HG02763 (cell line): ENCODE data around the gene PROK1.
"Not testable (repeated sequence)": the region's sequence is repeated elsewhere in the genome, so short reads cannot be mapped to it uniquely, and the experiment has no call there.

Experiments used
- ATAC-seq: cut with Tn5 transposase; IDR thresholded peaks from one replicate; pipeline ENCODE4 v1.9.1; 2021; ENCODE audit warnings: mild to moderate bottlenecking, moderate library complexity; ENCODE audit not compliant: unreplicated experiment

The PROK1 gene, protein sequence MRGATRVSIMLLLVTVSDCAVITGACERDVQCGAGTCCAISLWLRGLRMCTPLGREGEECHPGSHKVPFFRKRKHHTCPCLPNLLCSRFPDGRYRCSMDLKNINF

DNA sequence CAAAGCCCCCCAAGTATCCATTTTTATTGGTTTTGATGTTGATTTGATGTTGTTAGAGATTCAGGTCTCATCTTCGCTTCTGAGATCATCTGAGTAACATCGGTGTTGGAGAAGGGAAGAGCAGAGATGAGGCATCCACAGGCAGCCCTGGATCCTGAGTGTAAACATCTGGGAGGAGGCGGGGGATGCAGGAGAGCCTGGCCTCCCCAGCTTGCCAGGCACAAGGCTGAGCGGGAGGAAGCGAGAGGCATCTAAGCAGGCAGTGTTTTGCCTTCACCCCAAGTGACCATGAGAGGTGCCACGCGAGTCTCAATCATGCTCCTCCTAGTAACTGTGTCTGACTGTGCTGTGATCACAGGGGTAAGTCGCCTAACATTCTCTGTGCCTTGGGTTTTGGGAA, at the start of gene PROK1:
Gene PROK1, plus strand, starts transcription at position 221 of the 400 bp plus-strand sequence. Its CDS starts 68 bp downstream, at position 289.
- ATAC-seq, result no peak

DNA sequence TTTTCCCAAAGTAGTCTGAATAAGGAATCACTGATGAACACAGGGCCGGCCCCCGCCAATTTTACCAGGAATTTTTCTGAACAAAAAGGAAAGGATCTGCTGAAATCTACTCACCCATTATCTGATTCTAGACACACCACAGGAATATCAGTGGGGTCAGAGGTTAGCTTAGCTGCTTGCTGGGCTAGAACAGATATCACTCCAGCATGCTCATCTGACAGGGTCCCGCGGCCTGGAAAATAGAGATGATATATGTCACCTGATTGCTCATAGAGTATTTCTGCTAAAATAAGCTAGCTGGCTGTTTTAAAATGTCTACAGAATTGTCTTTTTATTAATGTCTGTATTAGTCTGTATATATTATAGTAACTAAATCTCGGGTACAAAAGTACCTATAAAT, 47.1 kb upstream of the PROK1 start:
- no peak for ATAC-seq

DNA sequence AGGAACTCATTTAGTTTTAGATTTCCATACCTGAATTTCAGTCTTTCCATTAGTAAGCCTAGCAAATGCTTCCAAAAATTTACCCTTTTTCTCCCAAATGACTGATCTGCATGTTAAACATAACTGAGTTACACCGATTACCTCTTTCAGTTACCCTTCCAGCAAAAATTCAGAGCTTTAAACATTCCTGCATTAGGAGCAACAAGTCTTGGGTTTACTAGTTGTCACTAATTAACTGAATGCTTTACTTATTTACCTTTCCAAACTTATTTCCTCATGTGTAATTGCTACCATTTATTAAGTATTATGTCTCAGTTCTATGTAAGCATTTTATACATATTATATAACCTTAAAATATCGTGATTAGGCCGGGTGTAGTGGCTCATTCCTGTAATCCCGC, 46.5 kb upstream of the PROK1 start:
- no peak for ATAC-seq

DNA sequence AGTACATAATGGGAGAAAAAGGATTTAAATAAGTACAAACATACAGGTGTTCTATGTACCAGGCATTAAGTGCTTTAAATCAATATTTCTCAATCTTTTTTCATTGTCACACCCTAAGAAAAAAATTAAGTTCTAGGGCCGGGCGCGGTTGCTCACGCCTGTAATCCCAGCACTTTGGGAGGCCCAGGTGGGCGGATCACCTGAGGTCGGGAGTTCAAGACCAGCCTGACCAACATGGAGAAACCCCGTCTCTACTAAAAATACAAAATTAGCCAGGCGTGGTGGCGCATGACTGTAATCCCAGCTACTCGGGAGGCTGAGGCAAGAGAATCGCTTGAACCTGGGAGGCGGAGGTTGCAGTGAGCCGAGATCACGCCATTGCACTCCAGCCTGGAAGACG, 44.5 kb upstream of the PROK1 start:
- ATAC-seq, result not testable (repeated sequence)

DNA sequence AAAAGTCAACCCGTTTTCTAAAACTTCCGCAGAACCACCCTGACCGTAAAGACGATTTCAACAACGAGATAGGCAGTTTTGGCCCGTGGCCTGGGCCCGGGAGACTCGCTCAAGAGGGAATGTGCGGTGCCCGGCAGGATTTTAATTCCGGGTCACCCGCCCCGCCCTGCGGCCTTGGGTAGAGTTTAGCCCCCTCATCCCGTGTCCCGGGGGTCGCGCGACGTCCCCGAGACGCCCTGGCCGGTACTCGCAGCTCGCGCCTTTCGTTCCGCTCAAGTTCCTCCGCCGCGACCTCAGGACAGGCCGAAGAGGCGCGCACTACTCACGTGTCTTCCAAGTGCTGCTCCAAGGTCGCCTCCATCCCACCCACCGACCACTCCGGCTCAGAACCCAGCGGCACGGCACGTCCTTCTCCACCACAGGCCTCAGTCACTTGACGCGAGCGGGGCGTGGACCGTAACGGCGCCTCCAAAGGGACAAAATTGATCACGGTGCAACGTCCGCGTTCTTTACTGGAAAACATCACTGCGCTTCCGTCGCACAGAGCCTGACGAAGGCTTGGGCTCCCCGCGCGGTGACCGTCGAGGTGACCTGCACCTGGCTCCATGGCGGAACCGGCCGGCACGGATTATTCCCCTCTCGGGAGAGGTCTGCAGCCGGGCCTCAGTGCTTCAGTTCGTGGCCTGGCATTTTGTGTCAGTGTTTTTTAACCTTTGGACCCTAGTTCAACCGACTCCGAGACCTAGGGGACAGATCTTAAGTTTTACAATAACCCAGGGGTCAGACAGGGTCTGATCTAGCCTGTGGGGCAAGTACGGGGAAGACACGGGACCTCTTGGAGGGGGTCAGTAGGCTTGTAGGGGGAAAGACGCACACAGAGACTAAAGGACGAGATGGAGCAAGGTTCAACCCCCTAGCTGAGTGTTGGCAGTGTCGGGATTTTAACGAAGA, 43.4 kb upstream of the PROK1 start, which contains the start of gene LAMTOR5:
Gene LAMTOR5, minus strand, starts transcription at position 435 of the 951 bp plus-strand sequence. Its CDS starts 74 bp downstream, at position 361.
- ATAC-seq, result peak; percentile 86

DNA sequence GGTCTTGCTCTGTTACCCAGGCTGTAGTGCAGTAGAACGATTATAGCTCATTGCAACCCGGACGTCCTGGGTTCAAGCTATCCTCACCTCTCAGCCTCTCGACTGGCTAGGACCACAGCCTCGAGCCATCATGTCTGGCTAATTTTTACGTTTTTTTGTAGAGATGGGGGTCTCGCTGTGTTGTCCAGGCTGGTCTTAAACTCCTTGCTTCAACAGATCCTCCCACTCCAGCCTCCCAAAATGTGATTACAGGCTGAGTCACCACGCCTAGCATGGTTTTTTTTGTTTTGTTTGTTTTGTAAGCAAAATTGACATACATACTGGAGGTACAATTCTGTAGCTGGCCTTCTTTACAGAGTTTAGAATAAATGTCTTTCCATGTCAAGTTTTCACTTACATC, 42.5 kb upstream of the PROK1 start:
- ATAC-seq, result no peak

DNA sequence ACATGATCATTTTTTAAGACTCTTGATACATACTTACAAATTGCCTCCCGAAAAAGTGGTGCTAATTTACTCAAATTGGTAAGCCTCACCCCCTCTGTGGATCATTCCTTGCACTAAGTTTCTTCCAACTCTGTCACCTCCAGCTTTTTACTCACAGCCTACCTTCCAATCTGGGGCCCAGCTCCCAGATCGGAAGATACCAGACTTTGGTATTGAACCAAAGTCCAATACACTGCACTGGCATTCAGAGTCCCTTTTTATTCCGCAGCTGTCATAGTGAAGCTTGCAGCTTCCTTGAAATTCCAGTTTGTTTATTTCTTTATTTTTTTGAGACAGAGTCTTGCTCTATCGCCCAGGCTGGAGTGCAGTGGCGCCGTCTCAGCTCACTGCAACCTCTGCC, 41.6 kb upstream of the PROK1 start:
- no peak for ATAC-seq

DNA sequence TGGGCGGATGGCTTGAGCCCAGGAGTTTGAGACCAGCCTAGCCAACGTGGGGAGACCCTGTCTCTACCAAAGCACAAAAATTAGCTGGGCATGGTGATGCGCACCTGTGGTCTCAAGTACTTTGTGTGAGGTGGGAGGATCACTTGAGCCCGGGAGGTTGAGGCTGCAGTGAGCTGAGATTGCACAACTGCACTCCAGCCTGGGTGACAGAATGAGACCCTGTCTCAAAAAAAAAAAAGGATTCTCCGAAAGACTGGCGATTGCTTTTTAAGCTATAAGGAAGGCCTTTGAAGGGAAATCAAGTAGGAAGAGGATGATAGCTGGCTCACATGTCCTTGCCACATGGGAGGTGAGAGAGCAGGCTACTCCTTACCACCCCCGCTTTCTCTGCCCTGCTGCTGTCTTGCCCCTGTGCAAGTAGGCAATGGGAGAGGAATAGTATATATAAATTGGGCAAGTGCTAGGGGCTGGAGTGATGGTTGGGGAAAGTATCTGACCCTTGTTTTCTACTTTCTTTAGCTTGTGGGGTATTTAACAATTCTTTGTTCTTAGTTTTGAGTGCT, 39.7 kb upstream of the PROK1 start:
- no peak for ATAC-seq

DNA sequence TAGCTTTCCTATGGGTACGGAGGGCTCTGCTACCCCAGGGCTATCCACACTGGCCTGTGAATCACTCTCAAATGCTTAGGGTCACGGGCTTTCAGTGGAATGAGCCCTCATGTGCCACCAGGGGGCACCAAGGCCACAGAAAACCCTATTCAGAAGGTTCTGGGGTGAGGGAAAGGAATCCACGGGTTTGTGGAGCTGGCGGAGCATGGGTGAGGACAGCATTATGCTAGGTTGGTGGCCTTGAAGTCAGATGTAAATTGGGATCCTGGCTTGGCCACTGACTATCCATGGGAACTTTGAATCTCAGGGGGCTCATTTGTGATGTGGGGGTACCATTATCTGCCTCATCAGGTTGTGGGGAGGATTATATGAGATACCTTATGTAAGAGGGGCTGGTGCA, 38.4 kb upstream of the PROK1 start:
- no peak for ATAC-seq

DNA sequence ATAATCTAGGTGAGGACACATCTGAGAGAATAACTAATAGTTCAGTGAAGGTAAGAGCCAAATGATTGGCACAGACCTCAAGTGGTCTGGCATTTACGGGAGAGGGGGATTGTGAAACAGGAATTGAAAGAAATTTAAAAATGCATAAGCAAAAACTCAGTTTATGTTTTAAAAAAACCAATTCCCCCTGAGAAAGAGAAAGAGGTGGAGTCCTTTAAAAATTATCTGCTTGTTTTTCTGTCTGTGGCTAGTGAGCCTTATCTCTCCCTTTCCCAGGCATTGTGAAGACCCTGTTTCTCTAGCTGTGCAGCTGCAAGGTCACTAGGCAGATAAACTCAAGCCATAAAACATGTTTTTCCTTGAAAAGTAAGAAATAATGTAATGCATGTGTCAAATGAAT, 37.9 kb upstream of the PROK1 start:
- not testable (repeated sequence) for ATAC-seq

DNA sequence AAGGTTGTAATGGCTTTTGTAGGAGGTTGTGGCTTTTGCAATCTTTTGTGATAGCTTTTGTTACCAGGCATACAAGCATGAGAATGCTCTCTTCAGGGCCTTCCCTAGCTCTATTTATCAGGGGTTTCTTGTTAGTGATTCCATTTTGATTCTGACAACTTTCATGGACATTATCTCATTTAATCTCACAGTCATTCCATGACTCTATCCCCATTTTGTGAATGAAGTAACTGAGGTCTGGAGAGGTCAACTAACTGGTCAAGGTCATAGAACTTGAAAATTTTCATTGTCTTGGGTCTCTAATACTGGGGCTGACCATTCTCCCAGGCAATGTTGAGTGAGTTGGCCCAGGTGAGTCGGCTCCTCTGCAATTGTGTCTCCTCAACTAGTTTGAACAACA, 32.2 kb upstream of the PROK1 start:
- no peak for ATAC-seq

DNA sequence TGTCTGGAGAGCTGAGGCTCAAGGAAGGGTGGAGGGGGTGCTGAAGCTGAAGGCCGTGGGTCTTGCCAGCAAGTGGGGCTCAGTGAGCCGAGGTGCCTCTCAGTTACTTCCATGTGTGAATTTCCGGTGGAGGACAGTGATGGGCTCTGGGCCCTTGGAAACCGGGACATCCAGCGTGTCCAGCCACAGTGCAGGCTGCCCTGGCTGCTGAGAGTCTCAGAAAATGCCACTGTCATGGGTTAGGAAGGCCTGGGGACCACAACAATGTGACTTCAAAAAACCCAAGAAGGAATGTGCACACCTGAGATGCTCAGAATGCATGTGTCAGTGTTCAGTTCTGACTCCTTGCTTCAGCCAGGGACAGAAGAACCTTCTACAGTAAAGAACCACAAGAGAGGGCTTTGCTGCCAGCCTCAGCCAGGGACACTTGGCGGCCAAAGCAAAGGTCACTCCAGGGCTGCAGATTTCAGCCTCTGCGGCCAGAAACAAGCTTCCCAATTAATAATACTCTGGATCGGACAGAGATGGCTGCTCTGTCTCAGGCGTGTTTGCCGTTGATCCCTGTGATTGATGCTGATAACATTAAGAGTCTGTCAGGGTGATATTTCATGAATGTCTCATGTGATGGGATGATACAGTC, 30.8 kb upstream of the PROK1 start:
- ATAC-seq, result no peak

DNA sequence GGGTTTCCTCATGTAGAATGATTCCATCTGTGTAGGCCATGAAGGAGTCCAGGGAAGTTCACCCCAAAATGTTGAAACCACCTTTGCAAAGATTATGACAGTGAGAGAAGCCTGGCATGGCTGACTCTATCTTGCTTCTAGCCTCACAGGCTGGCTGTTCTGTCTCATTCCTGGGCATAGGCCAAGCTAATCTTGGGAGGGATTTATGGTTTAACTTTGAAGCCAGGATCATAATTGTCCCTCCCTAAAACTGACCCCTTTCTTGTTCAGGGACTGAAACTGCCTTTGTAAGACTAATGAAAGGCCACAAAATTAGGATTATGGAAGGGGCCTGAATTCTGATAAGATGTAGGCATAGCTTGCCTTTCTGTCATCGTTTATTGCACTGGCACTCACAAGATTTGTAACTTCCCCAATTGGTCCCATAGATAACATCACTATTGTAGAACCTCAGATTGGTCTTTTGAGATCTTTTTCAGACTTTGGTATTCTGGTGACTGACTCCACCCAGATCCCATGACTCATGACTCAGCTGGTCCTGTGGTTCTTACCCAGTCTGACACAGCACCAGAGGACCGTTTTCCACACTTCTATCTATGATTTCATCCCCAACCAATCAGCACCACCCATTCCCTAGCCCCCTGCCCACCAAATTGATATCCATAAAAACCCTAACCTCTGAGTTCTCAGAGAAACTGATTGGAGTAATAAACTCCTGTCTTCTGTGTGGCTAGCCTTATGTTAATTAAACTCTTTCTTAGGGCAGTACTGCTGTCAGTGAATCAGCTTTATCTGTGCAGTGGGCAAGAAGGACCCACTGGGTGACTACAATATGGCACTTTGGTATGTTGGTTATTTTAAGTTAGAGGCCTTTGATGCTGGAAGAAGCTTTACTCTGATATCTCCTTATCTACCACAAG, 29.8 kb upstream of the PROK1 start:
- ATAC-seq, result no peak

DNA sequence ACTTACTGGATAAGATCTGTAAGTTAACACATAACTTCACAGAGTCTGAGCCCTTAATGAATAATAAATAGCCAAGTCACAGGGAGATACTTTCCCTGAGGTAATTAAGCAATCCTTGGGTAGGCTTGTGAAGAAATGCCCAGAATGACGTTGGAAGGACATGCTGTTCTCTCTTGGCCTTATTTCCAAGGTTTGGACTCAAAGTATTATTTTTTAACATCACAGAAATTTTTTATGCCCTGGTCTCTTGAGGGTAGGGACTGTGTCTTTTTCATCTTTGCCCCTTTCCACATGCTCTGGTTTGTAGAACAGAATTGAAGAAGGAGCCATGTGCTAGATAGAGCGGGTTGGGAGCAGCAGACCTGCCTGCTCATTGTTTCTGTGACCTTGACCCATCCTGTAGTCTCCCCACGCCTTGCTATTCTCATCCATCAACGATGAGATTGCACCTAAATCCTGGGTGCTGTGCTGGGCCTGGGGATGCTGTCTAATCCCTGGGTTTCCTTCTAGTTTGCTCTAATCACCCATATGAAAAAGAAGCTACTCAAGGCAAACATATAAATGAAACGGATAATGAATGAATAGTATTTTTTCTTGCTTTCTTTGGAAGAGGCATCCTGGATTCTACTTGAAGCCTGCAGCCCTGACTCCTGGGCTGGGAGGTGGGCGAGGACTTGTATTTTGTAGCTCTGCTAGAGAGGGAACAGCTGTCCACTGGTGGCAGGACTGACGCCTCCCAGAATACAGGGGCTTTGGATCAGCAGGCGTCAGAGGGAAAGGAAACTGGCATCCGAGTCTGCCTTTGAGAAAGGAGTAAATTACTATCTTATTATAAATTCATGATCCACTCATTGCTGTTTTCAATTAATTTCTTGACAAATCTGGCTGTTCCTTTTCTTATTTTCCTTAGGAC, 26.0 kb upstream of the PROK1 start:
- ATAC-seq, result no peak

DNA sequence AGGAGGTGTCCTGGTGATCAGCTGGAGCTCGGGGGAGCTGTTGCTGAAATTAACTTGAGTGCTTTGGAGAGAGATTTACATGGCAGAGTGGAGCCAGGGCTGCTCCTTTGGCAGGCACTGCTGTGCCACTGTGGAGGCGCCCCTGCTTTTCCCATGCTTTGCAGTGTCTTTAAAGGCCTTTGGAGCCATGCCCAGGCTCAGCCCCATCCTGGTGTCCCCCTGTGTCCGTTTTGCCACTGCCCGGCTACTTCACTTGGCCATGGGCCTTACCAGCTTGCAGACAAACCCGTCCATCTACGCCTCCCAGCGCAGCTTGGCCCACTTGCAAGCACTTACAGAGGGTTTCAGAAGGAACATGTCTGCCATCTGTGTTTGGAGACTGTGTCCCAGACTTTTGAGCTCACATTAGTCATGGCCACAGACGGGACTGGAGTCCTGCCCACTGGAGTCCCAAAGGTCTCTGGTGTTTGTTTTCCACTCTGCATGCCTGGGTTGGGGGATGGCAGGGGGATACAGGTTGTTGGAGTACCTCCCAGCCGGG, 25.3 kb upstream of the PROK1 start:
- ATAC-seq, result no peak

DNA sequence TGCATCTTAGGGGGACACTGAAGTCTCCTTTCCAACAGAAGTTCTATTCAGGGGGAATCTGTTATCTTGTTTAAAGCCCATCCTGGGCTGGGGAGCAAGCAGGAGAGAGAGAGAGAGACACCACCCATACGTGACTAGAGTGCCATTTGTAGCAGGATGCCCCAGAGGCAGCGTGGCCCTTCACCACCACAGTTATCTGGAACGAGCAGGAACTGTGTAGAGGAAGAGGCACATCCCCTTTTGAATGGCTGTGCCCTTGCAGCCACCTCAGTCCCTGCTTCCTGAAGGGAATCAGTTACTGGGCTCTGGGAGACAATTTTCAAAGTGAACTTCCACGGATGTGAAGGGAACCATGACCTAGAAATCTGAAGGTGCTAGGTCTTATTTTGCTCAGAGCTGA, 24.1 kb upstream of the PROK1 start:
- ATAC-seq, result no peak

DNA sequence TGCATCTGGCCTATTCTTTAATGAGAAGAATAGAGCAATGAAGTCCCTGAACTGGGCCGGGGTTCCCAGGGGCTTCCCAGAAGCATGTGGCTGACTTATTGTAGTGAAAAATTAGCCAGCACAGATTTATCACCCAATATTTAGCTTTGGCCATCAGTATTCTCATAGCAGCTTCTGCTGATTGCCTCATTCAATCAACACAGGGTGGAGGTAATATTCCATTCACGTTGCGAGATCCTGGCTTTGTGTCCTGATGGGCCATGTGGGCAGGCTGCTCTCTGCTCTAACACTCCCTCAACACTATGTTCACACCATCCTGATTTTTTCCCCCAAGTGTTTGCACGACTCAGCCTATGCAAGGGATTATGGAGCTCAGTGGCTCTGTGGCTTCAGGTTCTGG, 22.0 kb upstream of the PROK1 start:
- no peak for ATAC-seq

DNA sequence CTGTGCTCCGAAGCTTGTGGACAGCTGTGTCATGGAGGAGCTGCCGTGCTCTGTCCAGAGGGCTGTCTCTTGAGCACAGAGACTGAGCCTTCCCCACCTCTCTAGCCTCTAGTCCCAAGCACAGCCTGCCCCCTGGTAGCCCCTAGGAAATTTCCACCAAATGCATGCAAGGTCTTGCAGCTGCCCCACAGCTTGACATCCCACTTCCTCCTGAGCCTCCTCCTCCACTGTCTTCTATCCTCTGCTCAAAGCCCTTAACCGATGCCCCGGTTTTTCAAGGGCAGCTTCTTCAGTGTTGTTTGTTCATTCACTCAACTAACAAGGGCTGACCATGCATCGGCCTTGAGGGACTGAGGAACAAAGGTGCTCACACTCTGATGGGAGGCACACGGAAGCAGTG, 20.6 kb upstream of the PROK1 start:
- ATAC-seq, result no peak

DNA sequence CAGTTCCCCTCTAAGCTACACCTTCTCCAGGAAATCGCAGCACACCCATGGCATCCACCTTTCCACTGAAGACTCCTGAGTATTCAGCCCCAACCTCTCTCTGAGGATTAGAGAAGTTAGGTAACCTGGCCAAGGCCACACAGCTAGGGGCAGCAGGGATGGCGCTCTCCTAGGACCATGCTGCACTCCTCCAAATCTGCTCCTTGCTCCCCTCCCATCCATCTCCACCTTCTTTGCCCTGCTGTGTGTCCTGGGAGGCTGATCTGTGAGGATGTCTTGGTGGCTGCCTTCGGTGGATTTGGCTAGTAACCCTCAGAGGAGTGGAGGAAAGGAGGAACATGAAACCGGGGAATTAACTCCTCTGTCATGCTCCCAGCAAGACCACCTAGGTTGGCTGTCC, 20.0 kb upstream of the PROK1 start:
- no peak for ATAC-seq
